Measurements from ENCODE around the gene PP2D1. TPM values are rescaled to one million over a fixed set of nuclear protein-coding genes. Genes with fewer than 3 reads are reported as not detected.
A peak's percentile ranks its signal among the peaks of the same experiment; 100 is the strongest.
"Not testable (repeated sequence)": the region's sequence is repeated elsewhere in the genome, so short reads cannot be mapped to it uniquely, and the experiment has no call there.

The PP2D1 gene
- total and polyA plus RNA-seq, 2 donors (not counting 1 experiment from before 2014, with no cell fraction given) = not detected

DNA sequence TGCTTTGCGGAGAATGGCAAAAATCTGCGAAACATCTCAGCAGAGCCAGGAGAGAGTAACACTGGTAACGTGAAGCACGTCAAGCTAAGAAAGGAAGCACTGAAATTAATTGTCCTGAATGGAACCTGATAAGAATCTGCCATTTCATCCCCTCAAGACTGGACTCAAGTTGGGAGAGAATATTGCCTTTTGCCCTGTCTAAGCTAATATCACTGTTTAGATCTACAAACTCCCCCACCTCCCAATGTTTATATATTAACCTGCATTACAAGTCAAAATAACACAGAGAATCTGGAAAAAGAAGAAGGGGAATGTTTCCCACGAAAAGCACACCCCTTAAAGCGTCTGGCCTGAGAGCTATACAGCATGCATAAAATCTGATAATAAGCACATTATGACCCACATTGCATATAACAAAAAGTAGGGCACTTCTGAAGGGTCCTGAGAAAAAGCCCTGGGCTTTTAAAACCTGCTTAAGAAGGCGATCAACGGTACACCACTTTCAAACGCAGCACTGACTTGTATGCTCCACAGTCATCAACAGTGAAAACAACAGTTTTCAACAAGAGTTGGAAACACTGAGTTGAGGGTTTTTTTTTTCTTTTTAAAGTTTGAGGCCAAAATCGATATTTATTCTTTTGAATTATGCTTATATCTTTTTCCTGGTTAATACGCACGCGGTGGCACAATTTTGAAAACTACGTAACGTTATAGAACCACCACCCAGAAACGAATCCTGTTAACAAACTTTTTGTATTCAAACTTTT, 26.8 kb upstream of the PP2D1 start:
- no peaks in the 10 kb centered on the region for H3K36me3 ChIP-seq (ENCODE audit: control insufficient read depth, insufficient read depth, low read length)
- no peak overlapping the region for H3K27ac ChIP-seq (ENCODE audit: insufficient read depth, low read length)
- DNase-seq (ENCODE audit: low read depth in 2 of 2) = no peak
- no peak overlapping the region for H3K9ac ChIP-seq (ENCODE audit: insufficient read depth, low read length)
- peak overlapping the region; percentile 74 to 79 (median 76) for H3K4me3 ChIP-seq (replicated peaks in 1 of 4; ENCODE audit: control extremely low read depth in 1 of 4, insufficient read depth in 1 of 4, low read depth in 3 of 4, low read length in 4 of 4)
- H3K27me3 ChIP-seq (ENCODE audit: control insufficient read depth, insufficient read depth, low read length) = no peaks in the 10 kb centered on the region
- peak overlapping the region; percentile 58 for H2AFZ ChIP-seq (ENCODE audit: low read length)
- peak overlapping the region; percentile 79 for H3K4me2 ChIP-seq (ENCODE audit: extremely low read depth, insufficient read depth, low read length)
- no peaks in the 10 kb centered on the region for H3K79me2 ChIP-seq (ENCODE audit: control insufficient read depth, insufficient read depth, low read length)
- no peaks in the 10 kb centered on the region for H3K9me3 ChIP-seq (ENCODE audit: control insufficient read depth, insufficient read depth, low read depth, low read length)
- H4K20me1 ChIP-seq (ENCODE audit: control insufficient read depth, extremely low read depth, insufficient read depth, low read length) = no peaks in the 10 kb centered on the region
- peaks cover 7% of the 10 kb centered on the region for H3K4me1 ChIP-seq (ENCODE audit: control insufficient read depth, extremely low read depth, insufficient read depth, low read length)
- no peak for TF ChIP-seq CTCF (conservative IDR thresholded peaks at IDR 0.05 in 1 of 2, IDR thresholded peaks at IDR 0.05 in 1 of 2; ENCODE audit: low read depth in 1 of 2, low read length in 2 of 2)
- no peak for TF ChIP-seq EZH2 (IDR thresholded peaks at IDR 0.05; ENCODE audit: low read length, missing control alignments)

DNA sequence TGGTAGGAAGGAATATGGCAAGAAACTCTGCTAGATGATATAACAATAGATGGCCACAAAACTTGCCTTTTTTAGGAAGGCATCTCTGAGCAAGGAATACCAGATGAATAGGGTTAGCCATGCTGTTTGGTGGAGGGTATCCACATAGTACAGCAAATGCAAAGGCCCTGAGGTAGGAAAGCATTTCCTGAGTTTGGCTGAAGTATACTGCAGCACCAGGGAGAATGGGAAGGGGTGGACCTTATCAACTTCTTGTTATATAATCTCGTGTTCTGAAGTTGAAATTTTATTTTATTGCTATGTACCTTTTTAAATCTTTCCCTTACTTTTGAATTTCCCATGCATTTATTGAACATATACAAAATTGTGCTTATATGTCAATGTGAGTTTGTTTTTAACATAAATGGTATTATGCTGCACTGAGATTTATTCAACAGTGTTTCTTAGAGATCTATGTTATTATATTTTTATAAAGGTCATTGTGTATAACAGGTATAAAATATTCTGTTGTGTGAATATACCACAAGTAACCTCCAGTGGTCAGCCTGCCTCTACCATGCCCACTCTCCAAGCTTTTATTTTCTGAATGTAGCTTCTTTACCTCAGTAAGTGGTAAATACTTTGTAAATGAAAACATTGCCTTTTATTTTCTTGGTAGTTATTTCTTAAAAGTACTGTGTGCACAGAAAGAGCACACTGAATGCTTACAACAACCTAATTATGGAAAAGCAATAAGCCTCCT, 25.4 kb upstream of the PP2D1 start:
- H3K79me2 ChIP-seq (ENCODE audit: control insufficient read depth, insufficient read depth, low read length) = no peaks in the 10 kb centered on the region
- H3K9me3 ChIP-seq (ENCODE audit: control insufficient read depth, insufficient read depth, low read depth, low read length) = no peaks in the 10 kb centered on the region
- no peak overlapping the region for H3K4me3 ChIP-seq (replicated peaks in 1 of 4; ENCODE audit: control extremely low read depth in 1 of 4, insufficient read depth in 1 of 4, low read depth in 3 of 4, low read length in 4 of 4)
- no peaks in the 10 kb centered on the region for H3K36me3 ChIP-seq (ENCODE audit: control insufficient read depth, insufficient read depth, low read length)
- no peak for DNase-seq (ENCODE audit: low read depth in 2 of 2)
- H3K27ac ChIP-seq (ENCODE audit: insufficient read depth, low read length) = no peak overlapping the region
- H3K4me2 ChIP-seq (ENCODE audit: extremely low read depth, insufficient read depth, low read length) = no peak overlapping the region
- no peaks in the 10 kb centered on the region for H3K27me3 ChIP-seq (ENCODE audit: control insufficient read depth, insufficient read depth, low read length)
- no peak overlapping the region for H2AFZ ChIP-seq (ENCODE audit: low read length)
- TF ChIP-seq CTCF (conservative IDR thresholded peaks at IDR 0.05 in 1 of 2, IDR thresholded peaks at IDR 0.05 in 1 of 2; ENCODE audit: low read depth in 1 of 2, low read length in 2 of 2) (no peak), EZH2 (IDR thresholded peaks at IDR 0.05; ENCODE audit: low read length, missing control alignments) (no peak)
- no peaks in the 10 kb centered on the region for H4K20me1 ChIP-seq (ENCODE audit: control insufficient read depth, extremely low read depth, insufficient read depth, low read length)
- peaks cover 4% of the 10 kb centered on the region for H3K4me1 ChIP-seq (ENCODE audit: control insufficient read depth, extremely low read depth, insufficient read depth, low read length)
- H3K9ac ChIP-seq (ENCODE audit: insufficient read depth, low read length) = no peak overlapping the region

- H3K4me2 ChIP-seq (ENCODE audit: extremely low read depth, insufficient read depth, low read length) = no peak overlapping the region
- H3K9ac ChIP-seq (ENCODE audit: insufficient read depth, low read length) = no peak overlapping the region
- no peaks in the 10 kb centered on the region for H3K79me2 ChIP-seq (ENCODE audit: control insufficient read depth, insufficient read depth, low read length)
- H2AFZ ChIP-seq (ENCODE audit: low read length) = no peak overlapping the region
- H3K4me3 ChIP-seq (replicated peaks in 1 of 4; ENCODE audit: control extremely low read depth in 1 of 4, insufficient read depth in 1 of 4, low read depth in 3 of 4, low read length in 4 of 4) = no peak overlapping the region
- no peak for DNase-seq (ENCODE audit: low read depth in 2 of 2)
- H3K27ac ChIP-seq (ENCODE audit: insufficient read depth, low read length) = no peak overlapping the region
- H3K4me1 ChIP-seq (ENCODE audit: control insufficient read depth, extremely low read depth, insufficient read depth, low read length) = no peaks in the 10 kb centered on the region
- no peaks in the 10 kb centered on the region for H3K36me3 ChIP-seq (ENCODE audit: control insufficient read depth, insufficient read depth, low read length)
- no peaks in the 10 kb centered on the region for H3K27me3 ChIP-seq (ENCODE audit: control insufficient read depth, insufficient read depth, low read length)
- TF ChIP-seq CTCF (conservative IDR thresholded peaks at IDR 0.05 in 1 of 2, IDR thresholded peaks at IDR 0.05 in 1 of 2; ENCODE audit: low read depth in 1 of 2, low read length in 2 of 2) (no peak), EZH2 (IDR thresholded peaks at IDR 0.05; ENCODE audit: low read length, missing control alignments) (no peak)
- H3K9me3 ChIP-seq (ENCODE audit: control insufficient read depth, insufficient read depth, low read depth, low read length) = no peaks in the 10 kb centered on the region
- H4K20me1 ChIP-seq (ENCODE audit: control insufficient read depth, extremely low read depth, insufficient read depth, low read length) = no peaks in the 10 kb centered on the region
These were observed 23.0 kb upstream of the PP2D1 start for GRCh38 chr3:20035019-20035418.

DNA sequence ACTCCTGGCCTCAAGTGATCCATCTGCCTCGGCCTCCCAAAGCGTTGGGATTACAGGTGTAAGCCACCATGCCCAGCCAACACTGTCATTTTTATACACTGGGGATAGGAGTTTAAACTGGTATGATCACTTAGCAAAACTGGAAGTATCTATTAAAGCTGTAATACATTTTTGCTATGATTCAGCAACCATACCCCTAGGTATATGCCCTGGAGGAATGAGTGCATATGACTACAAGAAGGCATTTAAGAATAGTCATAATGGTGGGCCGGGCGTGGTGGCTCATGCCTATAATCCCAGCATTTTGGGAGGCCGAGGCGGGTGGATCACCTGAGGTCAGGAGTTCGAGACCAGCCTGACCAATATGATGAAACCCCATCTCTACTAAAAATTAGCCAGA, 19.9 kb upstream of the PP2D1 start:
- H4K20me1 ChIP-seq (ENCODE audit: control insufficient read depth, extremely low read depth, insufficient read depth, low read length); H3K79me2 ChIP-seq (ENCODE audit: control insufficient read depth, insufficient read depth, low read length); H3K4me3 ChIP-seq (replicated peaks in 1 of 4; ENCODE audit: control extremely low read depth in 1 of 4, insufficient read depth in 1 of 4, low read depth in 3 of 4, low read length in 4 of 4); H3K9me3 ChIP-seq (ENCODE audit: control insufficient read depth, insufficient read depth, low read depth, low read length); H3K4me1 ChIP-seq (ENCODE audit: control insufficient read depth, extremely low read depth, insufficient read depth, low read length); H3K4me2 ChIP-seq (ENCODE audit: extremely low read depth, insufficient read depth, low read length); H2AFZ ChIP-seq (ENCODE audit: low read length); DNase-seq (ENCODE audit: low read depth in 2 of 2); H3K9ac ChIP-seq (ENCODE audit: insufficient read depth, low read length); H3K36me3 ChIP-seq (ENCODE audit: control insufficient read depth, insufficient read depth, low read length); H3K27me3 ChIP-seq (ENCODE audit: control insufficient read depth, insufficient read depth, low read length); H3K27ac ChIP-seq (ENCODE audit: insufficient read depth, low read length): not testable (repeated sequence)
